Measurements from ENCODE around the gene UBAP2.
A peak's percentile ranks its signal among the peaks of the same experiment; 100 is the strongest.

UBAP2 gene

GRCh38 chr9:34087370-34087769 lies 38.7 kb upstream of the UBAP2 start:
- no peak overlapping the region for H3K4me3 ChIP-seq (ENCODE audit: low read length)
- TF ChIP-seq CTCF (conservative IDR thresholded peaks at IDR 0.05; ENCODE audit: low read length) = no peak
- no peak for DNase-seq (ENCODE audit: low read depth)

GRCh38 chr9:34086864-34087263 lies 38.2 kb upstream of the UBAP2 start:
- DNase-seq (ENCODE audit: low read depth) = no peak
- no peak overlapping the region for H3K4me3 ChIP-seq (ENCODE audit: low read length)
- TF ChIP-seq CTCF (conservative IDR thresholded peaks at IDR 0.05; ENCODE audit: low read length) = no peak

- TF ChIP-seq CTCF (conservative IDR thresholded peaks at IDR 0.05; ENCODE audit: low read length) = no peak
- DNase-seq (ENCODE audit: low read depth) = no peak
- no peak overlapping the region for H3K4me3 ChIP-seq (ENCODE audit: low read length)
These were observed 37.2 kb upstream of the UBAP2 start for GRCh38 chr9:34085581-34086500.

- peak; percentile 36 for DNase-seq (ENCODE audit: low read depth)
- TF ChIP-seq CTCF (conservative IDR thresholded peaks at IDR 0.05; ENCODE audit: low read length) = no peak
- no peak overlapping the region for H3K4me3 ChIP-seq (ENCODE audit: low read length)
These were observed 35.9 kb upstream of the UBAP2 start for GRCh38 chr9:34084562-34084961.

- DNase-seq (ENCODE audit: low read depth) = no peak
- H3K4me3 ChIP-seq (ENCODE audit: low read length) = no peak overlapping the region
- no peak for TF ChIP-seq CTCF (conservative IDR thresholded peaks at IDR 0.05; ENCODE audit: low read length)
These were observed 30.5 kb upstream of the UBAP2 start for GRCh38 chr9:34079181-34079580.

GRCh38 chr9:34072868-34073590 lies 24.3 kb upstream of the UBAP2 start:
- 0 out of 2 replicates have a peak, but pooled peaks have one; percentile 1 for TF ChIP-seq CTCF (conservative IDR thresholded peaks at IDR 0.05; ENCODE audit: low read length)
- peak; percentile 86 for DNase-seq (ENCODE audit: low read depth)
- H3K4me3 ChIP-seq (ENCODE audit: low read length) = no peak overlapping the region
